ENCODE results near the gene IFT80. TPM values are rescaled to one million over a fixed set of nuclear protein-coding genes. Genes with fewer than 3 reads are reported as not detected.

The IFT80 gene
- total and polyA plus RNA-seq, 3 donors from 2014 or later = 32.0 to 74.9 (median 55.4) TPM

DNA sequence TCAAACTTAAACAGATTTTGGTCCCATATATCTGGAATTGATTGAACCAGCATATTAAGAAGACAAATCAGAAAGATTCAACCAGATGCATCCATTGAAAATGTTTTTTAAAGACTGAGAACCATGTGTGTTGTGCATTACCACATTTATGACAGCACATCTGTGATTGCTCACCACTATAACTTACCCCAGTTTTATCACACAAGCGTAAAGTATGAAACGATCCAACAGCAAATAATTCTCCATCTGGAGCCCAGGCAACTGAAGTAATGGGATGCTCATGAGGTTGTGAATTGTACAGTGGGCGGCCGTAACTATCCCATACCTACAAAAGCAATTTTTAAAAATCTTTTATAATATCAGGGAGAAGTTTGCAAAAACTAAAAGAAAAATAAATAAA, 43.2 kb downstream of the IFT80 start:
- Histone ChIP-seq H3K36me3 (ENCODE audit: low read depth, missing control alignments) (no peaks in the 10 kb centered on the region), H3K4me1 (no peaks in the 10 kb centered on the region), H3K4me3 (no peak overlapping the region), H3K27ac (no peak overlapping the region), H3K27me3 (no peaks in the 10 kb centered on the region), H3K9me3 (no peaks in the 10 kb centered on the region)
- no peak for DNase-seq
- WGBS, 2 donors = 91 to 92% methylated on average over 4 of the region's 4 CpGs
- intact Hi-C loops (cut with DNase I; ENCODE audit: low total_unique reads) = no loop called here
- TF ChIP-seq POLR2A (IDR thresholded peaks at IDR 0.05) = no peak
- TF ChIP-seq CTCF (IDR thresholded peaks at IDR 0.05) = no peak

DNA sequence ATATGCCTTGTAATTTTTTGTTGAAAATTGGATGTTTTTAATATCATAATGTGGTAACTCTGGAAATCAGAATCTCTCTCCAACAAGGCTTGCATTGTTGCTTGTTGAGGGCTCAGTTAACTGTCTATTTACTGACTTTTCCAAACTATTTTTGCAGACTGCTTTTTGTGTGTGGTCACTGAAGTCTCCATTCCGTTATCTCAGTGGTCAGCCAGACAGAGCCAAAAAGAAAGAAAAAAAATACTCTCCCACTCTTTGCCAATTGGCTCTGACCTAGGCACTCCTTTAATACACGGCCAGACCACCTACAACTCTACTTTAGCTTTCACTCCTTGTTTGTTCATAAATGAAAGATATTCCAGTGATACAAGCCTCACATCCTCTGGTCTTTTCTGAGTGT, 52.5 kb downstream of the IFT80 start:
- H3K9me3 ChIP-seq = no peaks in the 10 kb centered on the region
- no peaks in the 10 kb centered on the region for H3K27me3 ChIP-seq
- intact Hi-C loops (cut with DNase I; ENCODE audit: low total_unique reads) = no loop called here
- no peak for TF ChIP-seq CTCF (IDR thresholded peaks at IDR 0.05)
- no peak for TF ChIP-seq POLR2A (IDR thresholded peaks at IDR 0.05)
- WGBS, 2 donors = 22 to 40% methylated on average over 2 of the region's 2 CpGs
- H3K36me3 ChIP-seq (ENCODE audit: low read depth, missing control alignments) = no peaks in the 10 kb centered on the region
- H3K4me3 ChIP-seq = no peak overlapping the region
- H3K27ac ChIP-seq = no peak overlapping the region
- DNase-seq = no peak
- H3K4me1 ChIP-seq = no peaks in the 10 kb centered on the region

DNA sequence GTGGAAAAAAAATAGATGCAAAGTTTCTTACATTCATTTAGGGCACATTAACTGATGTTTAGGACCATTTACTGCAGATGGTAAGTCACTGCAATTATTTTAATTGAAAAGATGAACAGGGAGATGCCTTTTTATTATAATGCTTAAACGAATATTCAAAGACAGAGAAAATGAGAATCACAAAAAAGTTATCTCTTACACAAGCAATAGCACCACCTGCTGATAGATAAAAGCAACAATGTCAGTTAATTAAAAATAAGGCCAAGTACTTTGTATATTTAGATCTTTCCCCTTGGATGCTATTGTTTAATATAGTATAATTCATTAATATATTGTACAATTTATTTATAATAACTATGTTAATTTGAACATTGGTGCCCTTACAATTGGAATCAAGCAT, 55.9 kb downstream of the IFT80 start:
- 17 to 26% methylated on average over 1 of the region's 1 CpG for WGBS, 2 donors
- no peak for TF ChIP-seq POLR2A (IDR thresholded peaks at IDR 0.05)
- peak in 1 of 3 experiments; percentile 41 for TF ChIP-seq CTCF (IDR thresholded peaks at IDR 0.05)
- H3K4me3 ChIP-seq = no peak overlapping the region
- H3K27ac ChIP-seq = no peak overlapping the region
- H3K27me3 ChIP-seq = no peaks in the 10 kb centered on the region
- no peak for DNase-seq
- H3K4me1 ChIP-seq = no peaks in the 10 kb centered on the region
- H3K9me3 ChIP-seq = no peaks in the 10 kb centered on the region
- no peaks in the 10 kb centered on the region for H3K36me3 ChIP-seq (ENCODE audit: low read depth, missing control alignments)
- intact Hi-C loops (cut with DNase I; ENCODE audit: low total_unique reads) = no loop called here

- TF ChIP-seq POLR2A (IDR thresholded peaks at IDR 0.05) (no peak), CTCF (IDR thresholded peaks at IDR 0.05) (no peak)
Measured at GRCh38 chr3:160340351-160340750, 58.7 kb downstream of the IFT80 start.

DNA sequence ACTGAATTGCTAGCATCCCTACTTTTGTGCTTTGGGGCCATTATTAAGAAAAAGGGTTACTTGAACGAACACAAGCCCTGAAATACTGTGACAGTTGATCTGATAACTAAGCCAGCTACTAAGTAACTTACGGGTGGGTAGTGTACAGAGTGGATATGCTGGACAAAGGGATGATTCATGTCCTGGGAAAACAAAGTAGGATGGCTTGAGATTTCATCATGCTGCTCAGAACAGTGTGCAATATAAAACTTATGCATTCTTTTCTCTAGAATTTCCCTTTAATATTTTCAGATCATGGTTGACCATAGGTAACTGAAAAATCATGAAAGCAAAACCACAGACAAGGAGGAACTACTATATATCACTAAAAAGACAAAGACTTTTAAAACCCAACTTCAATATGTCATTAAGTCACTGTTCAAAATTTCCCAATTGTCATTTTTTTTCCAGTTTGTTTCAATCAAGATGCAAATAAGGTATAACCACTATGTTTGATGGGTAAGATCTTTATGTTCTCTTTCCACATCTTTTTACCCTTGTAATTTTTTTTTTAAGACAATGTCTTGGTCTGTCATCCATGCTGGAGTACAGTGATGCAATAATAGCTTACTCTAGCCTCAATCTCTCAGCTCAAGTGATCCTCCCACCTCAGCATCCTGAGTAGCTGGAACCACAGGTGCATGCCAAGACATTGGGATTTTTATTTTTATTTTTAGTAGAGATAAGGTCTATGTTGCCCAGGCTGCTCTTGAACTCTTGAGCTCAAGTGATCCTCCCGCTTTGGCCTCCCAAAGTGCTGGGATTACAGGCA, 67.7 kb downstream of the IFT80 start:
- Histone ChIP-seq H3K27me3 (no peaks in the 10 kb centered on the region), H3K4me3 (no peak overlapping the region), H3K4me1 (peaks cover 5% of the 10 kb centered on the region), H3K9me3 (no peaks in the 10 kb centered on the region), H3K36me3 (ENCODE audit: low read depth, missing control alignments) (no peaks in the 10 kb centered on the region), H3K27ac (no peak overlapping the region)
- WGBS, 2 donors = 73 to 88% methylated on average over 3 of the region's 3 CpGs
- intact Hi-C loops (cut with DNase I; ENCODE audit: low total_unique reads) = no loop called here
- TF ChIP-seq CTCF (IDR thresholded peaks at IDR 0.05) = no peak
- TF ChIP-seq POLR2A (IDR thresholded peaks at IDR 0.05) = no peak
- no peak for DNase-seq

More at GRCh38 chr3:160340351-160340750, 58.7 kb downstream of the IFT80 start:
- 78 to 93% methylated on average over 2 of the region's 2 CpGs for WGBS, 2 donors
- H3K27ac ChIP-seq = no peak overlapping the region
- H3K36me3 ChIP-seq (ENCODE audit: low read depth, missing control alignments) = no peaks in the 10 kb centered on the region
- intact Hi-C loops (cut with DNase I; ENCODE audit: low total_unique reads) = no loop called here
- no peaks in the 10 kb centered on the region for H3K9me3 ChIP-seq
- H3K4me3 ChIP-seq = no peak overlapping the region
- DNase-seq = no peak
- H3K4me1 ChIP-seq = no peaks in the 10 kb centered on the region
- H3K27me3 ChIP-seq = no peaks in the 10 kb centered on the region
